SH-SY5Y (cell line): ENCODE measurements around the gene OAS2.

Experiments
- GATA2 ChIP-seq: IDR thresholded peaks from 2 replicates; pipeline ENCODE4 v1.6.1; 2011; ENCODE audit warnings: mild to moderate bottlenecking, low read depth, low read length
- GATA3 ChIP-seq: IDR thresholded peaks from 2 replicates; pipeline ENCODE4 v1.6.1; 2011; ENCODE audit warnings: low read depth, mild to moderate bottlenecking, low read length, moderate library complexity

DNA sequence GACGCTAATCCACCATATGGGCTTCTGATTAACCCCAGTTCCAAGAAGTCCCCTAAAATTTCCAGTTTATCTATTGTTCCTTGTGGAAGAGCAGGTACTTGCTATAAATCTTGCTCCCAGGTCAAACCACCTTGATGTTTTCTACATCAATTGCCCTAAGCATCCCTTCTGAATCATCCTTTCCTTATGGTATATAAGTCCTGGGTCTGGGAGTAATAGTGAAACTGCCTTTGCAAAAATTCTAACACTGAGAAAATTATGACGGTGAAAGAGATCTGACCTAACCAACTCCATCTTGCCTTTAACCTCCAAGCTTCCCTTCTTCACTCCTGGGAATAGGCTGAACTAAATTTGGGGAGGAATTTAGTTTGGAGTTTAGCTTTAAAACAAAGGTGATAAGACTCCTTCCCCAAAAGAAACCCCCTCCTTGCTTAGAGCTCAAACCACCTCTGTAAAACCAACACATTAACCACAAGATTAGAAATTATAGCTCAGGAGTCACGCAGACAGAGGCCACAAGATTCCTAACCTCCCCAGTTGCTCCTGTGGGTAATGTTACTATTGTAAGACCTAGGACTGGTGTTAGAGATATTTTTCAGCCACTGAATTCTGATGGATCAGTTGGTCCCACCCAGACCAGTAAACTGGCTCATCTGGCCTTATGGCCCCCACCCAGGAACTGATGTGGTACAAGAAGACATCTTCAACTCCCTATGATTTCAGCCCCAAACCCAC lies 44.4 kb downstream of the OAS2 start:
- TF ChIP-seq GATA2 (no peak), GATA3 (no peak)
